Kidney (tissue), 14 donors: ENCODE measurements around the gene GPR18. TPM values are rescaled to one million over a fixed set of nuclear protein-coding genes. Genes with fewer than 3 reads are reported as not detected.
A peak's percentile ranks its signal among the peaks of the same experiment; 100 is the strongest.

Experiments
- DNase-seq, 5 donors: peaks; one replicate each; pipeline ENCODE4 v3.0.0-alpha.2; 2013 to 2020
- FAIRE-seq: peaks from 2 replicates; lab custom pipeline; 2012; peaks lifted over from hg19 to GRCh38; lab: Jason Lieb, UNC
- H3K27ac ChIP-seq, 2 donors: one replicate each; pipeline ENCODE4 v1.7.0; 2013; ENCODE audit warnings: low read depth in 2 of 2, low read length in 2 of 2, inconsistent platforms in 1 of 2
- H3K27me3 ChIP-seq: one replicate; pipeline ENCODE4 v1.7.1; 2013; ENCODE audit warnings: low read length, inconsistent platforms; ENCODE audit not compliant: control insufficient read depth, insufficient read depth
- H3K36me3 ChIP-seq, 3 donors: one replicate each; pipeline versions ENCODE4 v1.7.0 to v1.7.1; 2013; ENCODE audit warnings: low read length in 3 of 3, control low read depth in 1 of 3, inconsistent platforms in 1 of 3; ENCODE audit not compliant: insufficient read depth in 3 of 3, control insufficient read depth in 2 of 3
- H3K4me1 ChIP-seq, 3 donors: one replicate each; pipeline versions ENCODE4 v1.7.0 to v1.7.1; 2013; ENCODE audit warnings: low read length in 3 of 3, inconsistent platforms in 1 of 3, low read depth in 1 of 3; ENCODE audit not compliant: control insufficient read depth in 2 of 3, insufficient read depth in 2 of 3
- H3K4me3 ChIP-seq, 3 donors: one replicate each; pipeline versions ENCODE4 v1.7.0 to v1.8.1; 2013; ENCODE audit warnings: low read length in 3 of 3, control low read depth in 1 of 3, inconsistent platforms in 1 of 3
- H3K9ac ChIP-seq, 3 donors: one replicate each; pipeline versions ENCODE4 v1.7.0 to v1.7.1; 2013; ENCODE audit warnings: low read length in 3 of 3, control low read depth in 1 of 3, inconsistent platforms in 1 of 3
- H3K9me3 ChIP-seq, 3 donors: one replicate each; pipeline versions ENCODE4 v1.7.0 to v1.7.1; 2013; ENCODE audit warnings: low read length in 3 of 3, control low read depth in 1 of 3, inconsistent platforms in 1 of 3; ENCODE audit not compliant: control insufficient read depth in 2 of 3, insufficient read depth in 1 of 3
- CTCF ChIP-seq: IDR thresholded peaks from 3 replicates; pipeline ENCODE4 v1.5.1; 2012; ENCODE audit warnings: mild to moderate bottlenecking, moderate library complexity, borderline replicate concordance; ENCODE audit not compliant: insufficient read depth; ENCODE audit errors: extremely low read depth
- intact Hi-C: fragments of 100-400 bp; cut with DNase I; formaldehyde crosslinking; loops from one replicate; pipeline ENCODE4 v1.11.1; 2022
- polyA plus RNA-seq: library from polyadenylated mRNA; stranded (reverse); fragments of 350-450 nt; fragmentation: Illumina TruSeq; extraction: RNeasy Lipid Tissue Mini Kit (QIAGEN cat#74804); gene quantifications from one replicate; pipeline ENCODE4 v1.2.3, GENCODE V29; 2014; ENCODE audit warnings: low read depth, low replicate concordance; ENCODE audit not compliant: insufficient read depth
- total RNA-seq: library from RNA; stranded (reverse); fragmentation: NEBNext Ultra II Directional; extraction: Animal tissue kit (Norgen Biotek cat#: 25700); gene quantifications from one replicate; pipeline ENCODE4 v1.2.1, GENCODE V29; 2021
- donor health status: control.
- donor health status: control.
- donor health status: control.
- donor health status: control.
- donor health status: control.
- donor health status: DM: yes; HTN: yes; CAD: no.
- donor health status: Normal renal cell carcinoma (clear cell type).

Gene GPR18
- total and polyA plus RNA-seq, 2 donors from 2014 or later = 0.88 TPM; not detected in 1

GRCh38 chr13:99282264-99283231 lies 24.4 kb upstream of the GPR18 start:
- no peak overlapping the region for H3K4me3 ChIP-seq
- no peak for TF ChIP-seq CTCF
- H3K9ac ChIP-seq = no peak overlapping the region
- no peaks in the 10 kb centered on the region for H3K9me3 ChIP-seq
- H3K36me3 ChIP-seq = peaks cover 0 to 2% (median 0%) of the 10 kb centered on the region in 3 donors
- H3K4me1 ChIP-seq = peaks cover 0 to 7% (median 4%) of the 10 kb centered on the region in 3 donors
- no peaks in the 10 kb centered on the region for H3K27me3 ChIP-seq
- intact Hi-C loops = no loop called here
- peak overlapping the region in 1 of 2 donors; percentile 26 for H3K27ac ChIP-seq
- FAIRE-seq (no peak), DNase-seq (no peak)

DNA sequence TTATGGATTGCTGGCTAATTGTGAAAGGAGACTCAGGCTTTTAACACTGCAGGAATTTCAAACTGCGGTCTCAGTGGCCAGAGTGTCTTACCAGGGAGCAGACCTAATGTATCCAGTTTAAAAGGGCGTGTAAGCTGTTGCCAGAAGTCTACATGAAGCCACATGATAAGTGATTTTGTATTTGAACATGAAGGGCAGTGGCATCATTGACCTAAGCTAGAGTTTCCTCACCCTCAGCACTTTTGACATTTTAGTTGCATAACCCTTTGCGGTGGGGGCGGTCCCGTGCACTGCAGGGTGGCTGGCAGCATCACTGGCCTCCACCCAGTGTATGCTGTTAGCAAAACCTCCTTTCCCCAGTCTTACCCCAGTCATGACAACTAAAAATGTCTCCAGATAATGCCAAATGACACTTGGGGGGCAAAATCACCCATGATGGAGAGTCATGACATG lies 23.7 kb upstream of the GPR18 start:
- Histone ChIP-seq H3K4me1 (peaks cover 0 to 7% (median 4%) of the 10 kb centered on the region in 3 donors), H3K9me3 (no peaks in the 10 kb centered on the region), H3K4me3 (no peak overlapping the region), H3K27ac (peak overlapping the region in 1 of 2 donors; percentile 26), H3K27me3 (no peaks in the 10 kb centered on the region), H3K36me3 (peaks cover 0 to 2% (median 0%) of the 10 kb centered on the region in 3 donors), H3K9ac (no peak overlapping the region)
- no peak for DNase-seq
- no peak for FAIRE-seq
- intact Hi-C loops = no loop called here
- no peak for TF ChIP-seq CTCF

DNA sequence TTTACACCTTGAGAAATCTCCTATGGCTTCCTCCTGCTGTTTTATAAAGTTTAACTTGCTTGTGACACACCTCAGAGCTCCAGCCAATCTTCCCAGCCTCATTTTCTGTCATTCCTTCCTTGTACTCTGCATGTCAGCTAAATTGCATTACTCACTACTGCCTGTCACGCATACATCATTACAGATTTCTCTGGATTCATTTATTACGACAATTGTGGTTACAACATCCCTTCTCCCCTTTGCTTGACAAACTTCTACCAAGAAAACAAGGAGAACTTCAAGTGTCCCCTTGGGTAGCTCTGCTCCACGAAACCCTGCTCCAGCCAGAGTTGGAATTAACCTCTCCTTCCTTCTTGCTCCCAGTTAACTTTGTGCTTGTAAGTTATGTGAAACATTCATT lies 22.0 kb upstream of the GPR18 start:
- peak overlapping the region; percentile 11 to 26 for H3K27ac ChIP-seq
- no peaks in the 10 kb centered on the region for H3K9me3 ChIP-seq
- TF ChIP-seq CTCF = no peak
- no peak for FAIRE-seq
- DNase-seq = peak in 2 of 5 donors; percentile 33 to 44
- peaks cover 0 to 4% (median 0%) of the 10 kb centered on the region in 3 donors for H3K4me1 ChIP-seq
- intact Hi-C loops = no loop called here
- H3K4me3 ChIP-seq = no peak overlapping the region
- H3K36me3 ChIP-seq = peaks cover 0 to 2% (median 0%) of the 10 kb centered on the region in 3 donors
- H3K27me3 ChIP-seq = no peaks in the 10 kb centered on the region
- no peak overlapping the region for H3K9ac ChIP-seq
